LHCN-M2 (cell line): ENCODE data around the gene SSX2IP. TPM values are rescaled to one million over a fixed set of nuclear protein-coding genes. Genes with fewer than 3 reads are reported as not detected.
A peak's percentile ranks its signal among the peaks of the same experiment; 100 is the strongest.
"Not testable (repeated sequence)": the region's sequence is repeated elsewhere in the genome, so short reads cannot be mapped to it uniquely, and the experiment has no call there.

Experiments used
- DNase-seq: peaks from one replicate; pipeline ENCODE4 v3.0.0-alpha.2; 2012; ENCODE audit warnings: low read depth
- polyA plus RNA-seq: library from polyadenylated mRNA; unstranded; fragments of >200 nt; gene quantifications from one replicate; pipeline ENCODE4 v1.2.1, GENCODE V29; 2012; ENCODE audit warnings: missing spikeins
- total RNA-seq: library from RNA; depleted of rRNA; stranded (reverse); fragments of >200 nt; gene quantifications from 2 replicates; pipeline ENCODE4 v1.2.3, GENCODE V29; 2014; rRNA removed

Gene SSX2IP
- 24.7 and 26.9 TPM in 2 replicates for total RNA-seq
- polyA plus RNA-seq = 3.0 TPM

- peak; percentile 96 for DNase-seq
These were observed at the start of gene SSX2IP for GRCh38 chr1:84690397-84691121. Gene SSX2IP (minus strand): TSS chr1:84690461. CDS start chr1:84671219, 19,242 bp downstream.

- DNase-seq = no peak
These were observed 48.0 kb upstream of the SSX2IP start for GRCh38 chr1:84738237-84738636.

GRCh38 chr1:84737590-84737989, 47.3 kb upstream of the SSX2IP start:
- no peak for DNase-seq

- DNase-seq = no peak
These were observed 46.7 kb upstream of the SSX2IP start for GRCh38 chr1:84736944-84737343.

GRCh38 chr1:84736445-84736844, 46.2 kb upstream of the SSX2IP start:
- DNase-seq = no peak

GRCh38 chr1:84735483-84735882, 45.2 kb upstream of the SSX2IP start:
- no peak for DNase-seq

GRCh38 chr1:84732520-84732919, 42.3 kb upstream of the SSX2IP start:
- DNase-seq = no peak

GRCh38 chr1:84731519-84731918, 41.3 kb upstream of the SSX2IP start:
- DNase-seq = no peak

- DNase-seq = not testable (repeated sequence)
These were observed 37.5 kb upstream of the SSX2IP start for GRCh38 chr1:84727711-84728110.

- DNase-seq = no peak
These were observed 36.6 kb upstream of the SSX2IP start for GRCh38 chr1:84726593-84727499.

GRCh38 chr1:84724128-84724860, 34.0 kb upstream of the SSX2IP start:
- DNase-seq = no peak

GRCh38 chr1:84722794-84723193, 32.5 kb upstream of the SSX2IP start:
- DNase-seq = no peak

GRCh38 chr1:84721872-84722271, 31.6 kb upstream of the SSX2IP start:
- DNase-seq = not testable (repeated sequence)

- peak; percentile 53 for DNase-seq
These were observed 30.9 kb upstream of the SSX2IP start for GRCh38 chr1:84721152-84721551.

GRCh38 chr1:84720221-84720780, 30.0 kb upstream of the SSX2IP start:
- DNase-seq = no peak

GRCh38 chr1:84719543-84720217, 29.4 kb upstream of the SSX2IP start:
- no peak for DNase-seq

- no peak for DNase-seq
These were observed 25.2 kb upstream of the SSX2IP start for GRCh38 chr1:84715342-84716019.

- DNase-seq = peak; percentile 63
These were observed 22.1 kb upstream of the SSX2IP start for GRCh38 chr1:84712276-84712874.

- DNase-seq = no peak
These were observed 21.6 kb upstream of the SSX2IP start for GRCh38 chr1:84711869-84712268.

GRCh38 chr1:84711121-84711520, 20.9 kb upstream of the SSX2IP start:
- DNase-seq = no peak
